ENCODE measurements around the gene IL22RA2.
"Not testable (repeated sequence)": the region's sequence is repeated elsewhere in the genome, so short reads cannot be mapped to it uniquely, and the experiment has no call there.

IL22RA2 gene

DNA sequence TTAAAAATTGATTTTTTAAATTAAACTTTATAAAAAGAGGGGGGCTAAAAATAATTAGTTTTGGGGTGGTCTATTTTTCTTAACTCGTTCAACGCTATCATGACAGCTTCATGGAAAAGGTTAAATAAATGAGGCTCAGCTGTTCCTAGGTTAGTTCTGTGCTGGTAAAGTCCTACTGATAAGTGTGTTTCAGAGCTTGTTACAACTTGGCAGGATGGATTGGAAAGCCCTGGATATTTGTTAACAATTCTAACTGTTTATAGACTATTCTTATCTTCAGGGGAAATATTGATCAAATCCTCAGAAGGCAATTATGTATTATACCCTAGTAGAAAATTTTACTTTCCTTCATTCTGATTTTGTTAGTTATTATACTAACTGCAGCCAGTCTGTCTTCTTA lies 50.4 kb downstream of the IL22RA2 start:
- no peak for DNase-seq (ENCODE audit: low read depth)

DNA sequence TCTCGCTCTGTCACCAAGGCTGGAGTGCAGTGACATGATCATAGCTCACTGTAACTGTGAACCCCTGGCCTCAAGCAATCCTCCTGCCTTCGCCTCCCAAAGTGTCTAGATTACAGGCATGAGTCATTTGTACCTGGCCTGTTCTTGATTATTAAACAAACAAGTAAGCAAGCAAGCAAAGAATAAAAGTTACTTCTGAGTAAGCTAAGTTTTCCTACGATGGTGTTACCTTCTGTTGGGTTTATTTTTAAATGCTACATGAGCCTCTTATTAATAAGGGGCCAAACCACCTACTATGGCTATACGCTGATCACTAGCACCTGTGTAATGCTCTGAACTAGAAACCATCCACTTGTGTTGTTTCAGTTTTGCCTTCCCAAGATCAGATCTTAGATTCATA lies 50.8 kb downstream of the IL22RA2 start:
- DNase-seq (ENCODE audit: low read depth): no peak

DNA sequence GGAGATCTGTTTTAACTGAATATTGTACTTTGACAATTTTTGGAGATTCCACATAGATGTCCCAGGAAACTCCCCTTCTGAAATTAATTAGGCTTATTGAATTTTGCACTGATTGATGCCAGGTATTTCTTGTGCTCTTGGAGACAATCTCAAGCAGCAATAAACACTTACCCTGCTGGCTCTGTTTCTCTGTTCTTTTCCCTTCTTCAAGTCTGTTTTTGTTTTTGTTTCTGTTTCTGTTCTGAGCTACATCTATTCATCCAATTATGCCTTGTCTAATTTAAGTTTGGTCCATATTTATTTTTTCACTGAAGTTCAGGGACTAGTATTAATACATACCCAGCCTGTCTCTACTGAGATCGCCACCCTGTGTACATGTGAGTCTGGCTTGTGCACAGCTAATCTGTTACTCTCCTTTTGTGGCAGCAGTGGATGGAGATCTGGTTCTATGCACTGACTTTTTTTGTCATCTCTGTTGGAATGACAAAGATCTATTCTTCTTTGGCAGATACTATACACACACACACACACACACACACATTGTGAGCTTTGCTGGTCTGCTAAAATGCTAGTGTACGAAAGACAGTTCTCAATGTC lies 51.9 kb downstream of the IL22RA2 start:
- DNase-seq (ENCODE audit: low read depth): no peak

DNA sequence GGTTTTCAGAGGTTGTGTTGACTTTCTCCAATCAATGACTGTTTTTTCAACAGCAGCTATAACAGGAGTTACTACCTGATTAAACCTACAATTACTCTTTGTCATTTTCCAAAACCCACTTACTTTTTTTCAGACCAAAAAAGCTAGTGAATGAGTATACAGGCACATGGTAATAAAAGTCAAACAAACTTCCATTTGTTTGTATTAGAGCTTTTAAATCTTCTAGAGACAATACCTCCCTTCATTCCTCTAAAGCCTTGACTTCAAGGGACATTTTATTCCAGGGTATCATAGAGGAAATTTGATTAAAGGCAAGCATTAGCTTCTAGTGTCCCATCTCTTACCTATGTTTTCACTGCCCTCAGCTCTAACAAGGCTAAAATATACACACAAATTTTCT lies 52.7 kb downstream of the IL22RA2 start:
- no peak for DNase-seq (ENCODE audit: low read depth)

DNA sequence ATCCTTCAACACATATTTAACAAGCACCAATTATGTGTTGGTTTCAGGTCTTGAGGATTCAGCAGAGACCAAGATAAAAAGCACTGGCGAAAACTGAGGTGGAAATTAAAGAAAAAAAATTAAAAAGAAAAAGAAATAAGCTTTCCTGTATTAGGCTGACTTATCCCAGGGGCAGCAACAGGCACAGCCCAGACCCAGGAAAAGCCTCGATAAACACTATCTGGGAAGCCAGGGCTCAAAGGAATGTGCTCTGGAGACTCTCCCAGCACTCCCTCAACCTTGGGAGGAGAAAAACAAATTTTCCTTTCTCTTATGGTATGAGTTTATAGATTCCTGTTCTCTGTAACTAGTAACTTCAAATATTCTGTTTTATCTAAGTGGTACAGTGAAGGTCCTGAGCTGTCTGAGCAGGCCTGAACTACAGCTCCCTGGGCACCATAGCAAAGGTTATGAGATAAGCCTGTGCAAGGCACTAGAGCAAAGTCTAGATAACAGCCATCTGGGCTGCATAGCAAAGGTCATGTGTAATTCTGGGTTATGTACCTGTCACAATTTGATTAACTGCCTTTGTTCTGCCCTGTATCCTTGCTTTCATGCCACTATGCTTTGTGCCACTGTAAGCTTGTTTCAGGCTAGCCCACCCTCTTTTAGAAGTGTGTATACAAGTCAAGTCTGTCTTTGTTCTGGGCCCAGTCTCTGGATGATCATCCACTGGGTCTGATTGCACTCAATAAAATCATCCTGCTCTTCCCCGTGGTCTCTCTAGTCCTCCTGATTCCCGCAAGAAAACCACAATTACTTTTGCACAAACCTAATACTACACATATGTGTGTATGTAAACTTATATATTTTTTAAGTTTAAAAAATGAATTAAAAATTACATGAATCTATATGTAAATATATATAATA lies 54.0 kb downstream of the IL22RA2 start:
- DNase-seq (ENCODE audit: low read depth): no peak

DNA sequence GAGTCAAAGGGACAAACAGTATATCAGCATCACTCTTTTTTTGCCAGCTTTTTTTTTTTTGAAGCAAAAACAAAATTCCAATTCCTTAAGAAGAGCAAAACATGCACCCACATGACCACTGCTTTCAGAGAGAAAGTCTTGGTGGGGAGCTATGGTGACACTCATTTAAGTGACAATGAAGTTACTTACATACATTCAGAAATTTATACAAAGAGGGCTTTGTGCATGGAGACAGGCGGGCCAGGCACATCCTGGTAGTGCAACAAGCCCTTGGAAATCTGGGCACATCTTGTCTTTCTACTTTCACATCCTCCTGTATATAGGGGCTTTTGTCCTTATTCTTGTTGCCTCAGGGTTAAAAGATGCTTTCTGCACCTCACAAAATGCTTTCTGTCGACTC lies 55.9 kb downstream of the IL22RA2 start:
- no peak for DNase-seq (ENCODE audit: low read depth)

DNA sequence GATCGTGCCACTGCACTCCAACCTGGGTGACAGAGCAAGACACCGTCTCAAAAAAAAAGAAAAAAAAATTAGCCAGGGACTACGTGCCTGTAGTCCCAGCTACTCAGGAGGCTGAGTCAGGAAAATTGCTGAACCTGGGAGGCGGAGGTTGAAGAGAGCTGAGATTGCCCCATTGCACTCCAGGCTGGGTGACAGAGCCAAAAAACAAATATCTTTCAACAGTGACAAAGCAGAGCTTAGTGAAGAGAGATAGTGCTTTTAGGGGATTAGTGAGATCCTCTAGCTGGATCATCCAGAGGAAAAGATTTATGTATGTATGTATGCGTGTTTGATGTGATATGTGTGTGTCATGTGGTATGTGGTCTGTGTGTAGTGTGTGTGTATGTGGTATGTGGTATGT lies 56.6 kb downstream of the IL22RA2 start:
- no peak for DNase-seq (ENCODE audit: low read depth)

DNA sequence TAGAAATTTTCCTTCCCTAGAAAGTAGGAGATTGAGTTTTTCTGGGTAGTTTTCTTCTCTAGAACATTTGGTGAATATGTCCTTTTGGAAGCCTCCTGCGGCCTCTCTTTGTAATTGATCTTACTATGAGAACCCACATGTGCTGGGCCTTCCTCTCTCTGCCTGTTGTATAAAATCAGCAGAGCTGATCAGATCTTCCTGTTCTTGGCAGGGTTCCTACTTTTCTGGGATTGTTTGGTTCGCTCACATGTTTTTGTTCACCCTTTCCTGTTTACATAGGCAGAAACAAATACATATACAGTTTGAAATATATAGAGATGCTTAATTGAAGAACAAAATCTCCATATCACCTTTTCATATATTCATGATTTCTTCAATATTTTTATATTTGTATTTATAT lies 57.8 kb downstream of the IL22RA2 start:
- DNase-seq (ENCODE audit: low read depth): no peak

DNA sequence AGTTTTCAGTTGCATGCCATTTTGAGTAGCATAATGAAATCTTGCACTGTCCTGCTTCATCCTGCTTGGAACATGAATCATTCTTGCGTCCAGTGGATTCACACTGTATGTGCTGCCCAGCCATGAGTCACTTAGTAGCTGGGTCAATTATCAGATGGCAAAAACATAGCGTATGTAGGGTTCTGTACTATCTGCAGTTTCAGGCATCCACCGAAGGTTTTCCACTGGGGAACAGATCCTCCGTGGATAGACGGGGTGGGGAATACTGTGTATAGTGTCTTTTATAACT lies 61.4 kb downstream of the IL22RA2 start:
- DNase-seq (ENCODE audit: low read depth): no peak

DNA sequence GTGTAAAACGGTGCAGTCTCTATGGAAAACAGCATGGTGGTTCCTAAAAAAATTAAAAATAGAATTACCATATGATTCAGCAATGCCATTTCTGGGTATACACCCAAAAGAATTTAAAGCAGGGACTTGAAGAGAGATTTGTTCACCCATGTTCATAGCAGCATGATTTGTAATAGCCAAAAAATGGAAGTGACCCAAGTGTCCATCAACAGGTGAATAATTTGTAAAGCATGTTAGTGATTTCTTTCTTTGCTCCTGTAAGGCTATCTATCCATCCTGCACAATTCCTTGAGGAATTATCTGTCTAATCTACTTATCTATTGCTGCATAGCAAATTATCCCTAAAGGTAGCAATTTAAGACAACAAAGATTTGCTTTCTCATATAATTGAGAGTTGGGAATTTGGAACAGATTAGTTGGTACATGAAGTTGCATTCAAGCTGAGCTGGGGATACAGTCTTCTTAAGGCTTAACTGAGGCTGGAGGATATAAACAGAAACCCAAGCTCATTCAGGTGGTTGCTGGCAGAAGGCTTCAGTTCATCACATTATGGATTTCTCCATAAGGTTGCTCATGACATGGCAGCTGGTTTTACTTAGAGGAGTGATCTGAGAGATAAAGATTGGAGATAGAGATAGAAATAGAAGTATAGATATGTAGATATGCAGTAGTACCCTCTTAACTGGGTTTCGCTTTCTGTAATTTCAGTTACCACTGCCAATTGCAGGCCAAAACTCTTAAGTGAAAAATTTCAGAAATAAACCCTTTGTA lies 62.0 kb downstream of the IL22RA2 start:
- no peak for DNase-seq (ENCODE audit: low read depth)

DNA sequence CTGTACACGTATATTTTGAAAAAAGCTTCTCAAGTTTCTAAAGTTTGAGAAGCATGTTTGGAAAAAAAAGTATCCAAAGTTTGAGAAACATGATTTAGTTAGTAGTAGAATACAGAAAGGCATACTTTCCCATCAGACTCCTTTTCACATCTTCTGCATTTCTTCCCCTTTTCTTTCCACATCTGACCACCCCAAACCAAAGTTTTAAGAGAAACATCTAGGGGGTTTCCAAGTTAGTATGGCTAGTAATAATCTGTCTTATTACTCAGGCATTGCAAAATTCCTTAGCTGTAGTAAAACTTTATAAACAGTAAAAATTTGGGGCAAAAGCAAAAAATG lies 65.7 kb downstream of the IL22RA2 start:
- no peak for DNase-seq (ENCODE audit: low read depth)

DNA sequence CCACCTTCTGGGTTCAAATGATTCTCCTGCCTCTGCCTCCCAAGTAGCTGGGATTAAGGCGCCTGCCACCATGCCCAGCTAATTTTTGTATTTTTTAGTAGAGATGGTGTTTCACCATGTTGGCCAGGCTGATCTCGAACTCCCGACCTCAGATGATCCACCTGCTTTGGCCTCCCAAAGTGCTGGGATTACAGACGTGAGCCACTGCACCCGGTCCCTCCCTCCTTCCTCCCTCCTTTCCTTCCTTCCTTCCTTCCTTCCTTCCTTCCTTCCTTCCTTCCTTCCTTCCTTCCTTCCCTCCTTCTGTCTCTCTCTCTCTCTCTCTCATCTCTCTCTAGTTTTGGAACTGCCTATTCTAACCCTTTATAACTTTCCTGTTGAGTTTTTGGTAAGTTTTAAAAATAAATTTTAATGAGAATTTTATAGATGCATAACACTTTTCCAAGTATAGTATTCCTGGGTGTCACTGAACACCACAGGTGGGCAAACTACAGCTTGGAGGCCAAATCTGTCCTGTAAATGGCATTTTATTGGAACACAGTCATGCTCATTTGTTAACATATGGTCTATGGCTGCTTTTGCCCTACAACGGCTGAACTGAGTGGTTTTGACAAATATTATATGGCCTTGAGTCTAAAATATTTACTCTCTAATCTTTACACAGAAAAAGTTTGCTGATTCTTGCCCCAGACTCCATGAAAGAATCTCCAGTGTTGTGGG lies 66.2 kb downstream of the IL22RA2 start:
- not testable (repeated sequence) for DNase-seq (ENCODE audit: low read depth)

DNA sequence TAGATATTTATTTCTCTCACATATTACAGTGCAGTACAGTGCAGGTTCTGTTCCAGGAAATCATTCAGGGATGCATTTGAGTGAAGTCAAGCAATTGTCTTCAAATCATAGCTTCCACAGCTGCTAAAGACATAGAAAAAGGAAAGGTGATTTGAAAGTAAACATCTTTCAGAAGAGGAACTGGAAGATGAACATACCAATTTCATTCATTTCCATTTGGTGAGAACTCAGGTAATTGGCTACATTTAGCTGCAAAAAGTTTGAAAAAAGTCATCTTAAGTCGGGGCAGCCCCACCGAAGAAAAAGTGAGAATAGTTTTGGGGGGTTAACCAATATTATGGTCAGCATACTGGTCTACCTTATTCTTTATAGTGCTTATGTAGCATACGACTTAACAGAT lies 67.3 kb downstream of the IL22RA2 start:
- DNase-seq (ENCODE audit: low read depth): no peak

DNA sequence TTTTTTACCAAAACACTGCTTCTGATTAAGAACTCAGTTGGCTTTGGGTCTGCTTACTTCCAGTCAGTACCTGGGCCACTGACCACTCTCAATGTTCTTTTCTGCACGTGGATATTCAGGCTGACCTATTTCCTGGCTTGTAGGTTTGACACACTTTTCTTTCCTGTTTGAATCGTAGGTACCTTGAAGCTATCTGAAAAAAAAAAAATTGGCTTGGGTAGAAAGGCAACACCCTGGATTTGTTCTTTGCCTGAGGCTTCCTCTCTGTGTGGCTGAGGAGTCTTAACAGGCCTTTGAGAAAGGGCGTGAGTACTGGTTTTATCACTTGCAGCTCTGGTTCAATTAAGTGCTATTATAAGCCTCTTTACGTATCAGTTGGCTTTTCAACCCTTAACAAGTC lies 68.1 kb downstream of the IL22RA2 start:
- no peak for DNase-seq (ENCODE audit: low read depth)

DNA sequence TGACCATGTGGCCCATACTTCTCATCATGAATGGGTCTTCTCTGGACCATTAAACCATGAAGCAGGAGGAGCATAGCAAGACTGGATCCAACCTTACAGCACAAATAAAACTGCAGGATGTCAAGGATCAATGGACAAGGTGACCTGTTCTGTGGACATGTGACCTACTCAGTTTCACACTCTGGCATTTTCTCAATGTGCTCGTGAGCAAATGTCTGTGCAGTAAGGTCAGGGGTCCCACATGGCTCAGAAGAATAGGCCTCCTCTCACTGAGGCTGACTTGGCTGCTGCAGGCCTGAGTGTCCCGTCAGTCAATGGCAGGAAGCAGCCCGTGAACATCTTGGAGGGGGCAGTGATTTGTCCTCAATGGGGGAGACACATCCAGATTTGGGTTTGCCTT lies 68.5 kb downstream of the IL22RA2 start:
- no peak for DNase-seq (ENCODE audit: low read depth)

DNA sequence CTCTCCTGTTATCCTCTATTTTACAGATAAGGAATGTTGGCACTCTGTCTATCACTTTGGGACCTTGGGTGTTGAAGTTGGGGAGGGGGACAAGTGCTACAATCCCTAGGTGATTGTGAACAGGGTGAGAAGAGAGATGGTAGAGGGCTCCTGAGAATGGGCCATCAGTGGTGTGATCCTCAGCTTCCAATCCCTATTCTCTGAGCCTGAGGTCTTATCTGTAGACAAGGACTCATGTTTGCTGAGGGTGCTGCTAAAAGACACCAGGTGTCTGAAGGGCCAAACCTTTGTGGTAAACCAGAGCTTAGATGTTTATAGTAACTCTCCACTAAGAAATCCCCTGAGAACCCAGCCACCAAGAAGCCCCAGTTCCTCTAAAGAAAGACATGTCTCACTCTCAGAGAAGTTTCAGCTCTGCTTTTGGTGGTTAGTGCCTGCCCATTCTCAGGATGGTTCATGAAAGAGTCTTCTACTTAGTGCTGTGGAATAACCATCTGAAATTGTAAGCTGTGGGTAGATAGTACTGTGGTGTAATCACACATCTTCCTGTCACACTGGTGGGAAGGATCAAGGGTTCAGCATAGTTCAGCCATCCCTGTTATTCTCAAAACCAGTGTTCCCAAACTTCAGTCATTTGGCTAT lies 70.5 kb downstream of the IL22RA2 start:
- no peak for DNase-seq (ENCODE audit: low read depth)

DNA sequence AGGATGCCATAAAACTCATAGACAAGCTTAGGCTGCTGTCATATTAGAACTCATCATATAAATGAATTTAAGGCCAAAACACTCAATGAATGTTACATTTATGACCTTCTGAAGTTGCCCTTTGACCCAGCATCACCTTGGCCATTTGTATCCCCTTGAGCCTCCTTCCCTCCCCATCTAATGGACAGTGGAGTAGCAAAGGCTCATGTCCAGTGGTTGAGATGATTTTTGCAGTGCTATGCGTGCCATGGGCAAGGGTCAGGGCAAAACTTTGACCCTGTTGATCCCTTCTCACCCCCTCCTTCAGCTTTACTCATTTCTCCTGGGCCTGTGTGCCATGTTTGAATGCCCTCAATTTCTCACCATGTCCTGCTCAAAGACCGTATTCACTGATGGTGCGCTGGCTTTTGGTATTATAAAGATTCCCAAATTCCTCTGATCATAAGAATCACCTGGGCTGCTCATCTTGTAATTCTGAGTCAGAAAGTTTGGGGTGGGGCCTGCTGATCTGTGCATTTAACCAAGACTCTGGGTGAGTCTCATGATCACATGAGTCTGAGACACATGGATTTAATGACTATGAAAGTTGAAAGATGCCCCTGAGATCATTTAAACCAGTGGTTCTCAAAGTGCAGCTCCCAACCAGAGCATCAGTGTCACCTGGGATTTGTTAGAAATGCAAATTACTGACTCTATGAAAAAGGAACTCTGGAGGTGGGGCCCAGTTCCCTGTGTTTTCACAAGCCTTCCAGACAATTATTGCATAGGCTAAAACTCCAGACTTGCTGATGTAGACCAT lies 71.2 kb downstream of the IL22RA2 start:
- DNase-seq (ENCODE audit: low read depth): no peak

DNA sequence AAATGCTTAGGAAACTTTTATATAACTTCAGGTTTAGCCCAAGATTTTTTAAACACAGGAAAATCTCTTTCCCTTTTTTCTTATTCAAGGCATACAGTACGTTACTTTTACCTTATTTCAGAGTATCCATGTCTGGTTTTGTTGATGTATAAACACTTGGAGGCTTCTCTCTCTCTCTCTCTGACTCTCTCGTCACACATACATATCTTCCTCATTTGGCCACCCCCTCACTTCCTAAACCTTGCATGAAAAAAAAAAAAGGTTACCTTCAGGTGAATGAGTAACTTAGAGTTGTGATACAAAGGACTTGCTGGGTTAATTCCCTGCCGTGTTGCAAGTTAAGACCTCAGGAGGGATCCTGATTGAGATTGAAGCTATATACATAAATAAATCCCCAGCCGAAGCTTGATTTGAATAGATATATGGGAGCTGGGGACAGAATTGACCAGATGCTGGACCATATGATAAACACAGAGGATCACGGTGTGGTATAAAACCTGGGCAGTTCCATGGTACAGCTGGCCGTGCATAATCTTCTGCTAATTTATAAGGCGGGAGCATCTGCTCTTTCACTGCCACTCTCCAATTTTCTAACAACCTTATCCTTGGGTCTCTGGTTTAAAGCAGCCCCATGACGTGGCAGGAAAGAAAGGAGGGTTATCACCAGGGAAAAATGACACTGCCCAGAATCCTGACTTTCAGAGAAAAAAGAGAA lies 73.6 kb downstream of the IL22RA2 start:
- DNase-seq (ENCODE audit: low read depth): no peak

DNA sequence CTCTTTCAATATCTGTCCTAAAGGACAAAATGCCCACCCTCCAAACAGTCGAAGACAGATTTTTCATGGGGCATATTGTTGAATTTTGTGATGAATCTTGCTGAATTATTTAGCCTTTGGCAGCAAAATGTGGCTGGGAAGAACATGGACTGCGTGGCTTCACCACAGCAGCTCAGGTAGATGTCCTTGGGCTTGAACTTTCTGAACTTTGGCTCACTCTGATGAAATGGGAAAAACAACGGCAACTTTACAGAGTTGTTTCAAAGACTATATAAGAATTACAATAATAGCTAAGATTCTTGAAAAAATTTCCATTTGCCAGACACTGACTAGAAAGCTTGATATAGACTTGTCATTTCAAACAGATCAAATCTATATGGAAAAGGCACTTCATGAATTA lies 75.9 kb downstream of the IL22RA2 start:
- no peak for DNase-seq (ENCODE audit: low read depth)

DNA sequence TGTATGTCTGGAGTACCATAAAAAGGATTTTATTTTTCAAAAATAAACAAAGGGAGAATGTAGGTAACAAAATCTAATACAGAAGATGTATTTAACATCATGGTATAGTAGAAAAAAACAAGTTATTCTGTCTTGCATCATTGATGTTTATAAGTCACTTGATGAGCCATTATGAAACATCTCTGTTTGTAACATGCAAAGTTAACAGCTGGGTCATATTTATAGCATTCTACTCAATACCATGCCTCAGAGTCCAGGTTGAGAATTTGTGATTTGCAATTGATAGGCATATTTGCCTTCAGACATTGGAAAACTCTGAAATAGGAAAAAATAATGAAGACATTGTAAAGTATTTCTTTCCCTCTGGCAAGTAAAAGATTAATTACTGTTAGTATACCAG lies 76.4 kb downstream of the IL22RA2 start:
- no peak for DNase-seq (ENCODE audit: low read depth)

Measured in activated T-helper 9 cell treated with anti-CD3 and anti-CD28 coated beads, Interleukin-2, amount 50 U/mL, for 16 hours (primary cell).